NCI-H2171 treated with DMSO at 0.1 percent for 48 hours (cell line): ENCODE results near the gene LTBP1.
A peak's percentile ranks its signal among the peaks of the same experiment; 100 is the strongest.
"Not testable (repeated sequence)": the region's sequence is repeated elsewhere in the genome, so short reads cannot be mapped to it uniquely, and the experiment has no call there.

ENCODE experiments used
- DNase-seq: peaks from one replicate; lab custom pipeline; 2025; lab: John Stamatoyannopoulos, UW

LTBP1 gene

GRCh38 chr2:33225350-33225749, 278.6 kb downstream of the LTBP1 start:
- no peak for DNase-seq

GRCh38 chr2:33226546-33226945, 279.8 kb downstream of the LTBP1 start:
- DNase-seq: no peak

GRCh38 chr2:33229646-33230045, 282.9 kb downstream of the LTBP1 start:
- no peak for DNase-seq

- peak; percentile 17 for DNase-seq
Observed at GRCh38 chr2:33230195-33230594, 283.4 kb downstream of the LTBP1 start.

- DNase-seq: no peak
Observed at GRCh38 chr2:33230842-33231241, 284.1 kb downstream of the LTBP1 start.

- not testable (repeated sequence) for DNase-seq
Observed at GRCh38 chr2:33235559-33235958, 288.8 kb downstream of the LTBP1 start.

GRCh38 chr2:33236482-33237385, 290.0 kb downstream of the LTBP1 start:
- DNase-seq: no peak

- DNase-seq: no peak
Observed at GRCh38 chr2:33238111-33238510, 291.4 kb downstream of the LTBP1 start.

GRCh38 chr2:33240178-33240577, 293.4 kb downstream of the LTBP1 start:
- DNase-seq: no peak

- no peak for DNase-seq
Observed at GRCh38 chr2:33241072-33241471, 294.3 kb downstream of the LTBP1 start.

- no peak for DNase-seq
Observed at GRCh38 chr2:33241581-33241980, 294.8 kb downstream of the LTBP1 start.

GRCh38 chr2:33242845-33243244, 296.1 kb downstream of the LTBP1 start:
- DNase-seq: no peak

- DNase-seq: no peak
Observed at GRCh38 chr2:33246432-33246831, 299.7 kb downstream of the LTBP1 start.

GRCh38 chr2:33247365-33247764, 300.6 kb downstream of the LTBP1 start:
- no peak for DNase-seq

GRCh38 chr2:33250417-33251029, 303.8 kb downstream of the LTBP1 start:
- DNase-seq: no peak

GRCh38 chr2:33256162-33256755, 309.5 kb downstream of the LTBP1 start:
- no peak for DNase-seq

- DNase-seq: no peak
Observed at GRCh38 chr2:33258387-33258786, 311.6 kb downstream of the LTBP1 start.

- DNase-seq: no peak
Observed at GRCh38 chr2:33262097-33262496, 315.3 kb downstream of the LTBP1 start.

GRCh38 chr2:33264766-33265165, 318.0 kb downstream of the LTBP1 start:
- no peak for DNase-seq

- DNase-seq: no peak
Observed at GRCh38 chr2:33265584-33266338, 319.0 kb downstream of the LTBP1 start.

GRCh38 chr2:33266467-33266866, 319.7 kb downstream of the LTBP1 start:
- DNase-seq: no peak

- no peak for DNase-seq
Observed at GRCh38 chr2:33267043-33267442, 320.3 kb downstream of the LTBP1 start.
